ENCODE measurements around the gene GUCD1. TPM values are rescaled to one million over a fixed set of nuclear protein-coding genes. Genes with fewer than 3 reads are reported as not detected.

Gene GUCD1
- total and polyA plus RNA-seq, 2 donors from 2014 or later: 111 to 150 TPM

DNA sequence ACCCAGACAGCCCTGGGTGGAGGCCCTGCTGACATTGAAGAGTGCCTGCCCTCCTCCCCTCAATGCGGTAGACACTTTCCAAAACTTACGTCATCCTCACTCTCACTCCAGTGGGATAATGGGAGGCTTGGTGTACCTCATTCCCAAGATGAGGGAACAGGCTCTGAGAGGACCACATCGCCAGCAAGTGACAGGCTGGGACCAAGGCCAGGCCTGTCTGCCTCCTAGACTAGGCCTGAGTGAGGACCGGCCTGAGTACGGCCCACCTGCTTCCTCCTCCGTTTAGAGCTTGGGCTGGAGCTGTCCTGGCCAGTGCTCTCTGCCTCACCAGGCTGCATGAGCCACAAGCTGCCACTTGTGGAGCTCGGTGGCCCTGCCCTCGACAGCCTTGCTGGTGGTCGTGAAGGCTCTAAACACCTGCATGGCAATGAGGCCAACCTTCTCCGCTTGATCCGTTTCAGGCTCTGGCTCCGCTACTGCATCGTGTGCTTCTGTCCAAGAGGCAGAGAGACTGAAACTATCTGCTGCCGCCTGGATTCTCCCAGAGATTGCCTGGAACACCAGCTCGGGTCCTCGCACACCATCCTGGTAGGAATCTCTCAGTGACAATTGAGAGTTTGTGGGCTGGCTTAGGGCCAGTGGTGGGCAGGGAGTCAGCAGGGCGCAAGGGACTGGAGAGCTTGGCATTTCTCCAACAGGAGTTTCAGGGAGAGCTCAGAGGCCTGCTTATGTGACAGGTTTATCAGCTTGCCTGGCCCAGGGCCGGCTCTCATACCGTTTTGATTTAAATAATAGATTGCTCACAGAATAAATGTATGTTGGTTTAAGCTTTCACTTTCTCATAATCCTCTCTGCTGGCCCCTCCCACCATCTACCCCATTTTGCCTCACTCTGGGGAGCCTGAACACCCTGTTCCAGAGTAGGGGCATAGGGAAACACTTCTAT lies 28.6 kb upstream of the GUCD1 start:
- Histone ChIP-seq H3K9ac (ENCODE audit: low read length in 3 of 3) (peak overlapping the region in 1 of 3 donors; percentile 19), H3K27ac (ENCODE audit: low read depth in 2 of 2, low read length in 2 of 2) (no peak overlapping the region), H3K9me3 (ENCODE audit: control insufficient read depth in 2 of 3, insufficient read depth in 1 of 3, low read length in 3 of 3) (no peaks in the 10 kb centered on the region), H3K27me3 (ENCODE audit: control insufficient read depth, insufficient read depth, low read length) (no peaks in the 10 kb centered on the region), H3K4me3 (ENCODE audit: low read length in 3 of 3) (no peak overlapping the region), H3K4me1 (ENCODE audit: control insufficient read depth in 2 of 3, insufficient read depth in 2 of 3, low read depth in 1 of 3, low read length in 3 of 3) (peaks cover 6 to 9% (median 6%) of the 10 kb centered on the region in 3 donors), H3K36me3 (ENCODE audit: control insufficient read depth in 2 of 3, insufficient read depth in 3 of 3, low read length in 3 of 3) (peaks cover 0 to 12% (median 3%) of the 10 kb centered on the region in 3 donors)
- FAIRE-seq (no peak), DNase-seq (peak in 1 of 5 donors; percentile 40)
- intact Hi-C loops (cut with DNase I): no loop called here
- TF ChIP-seq CTCF (IDR thresholded peaks at IDR 0.05; ENCODE audit: borderline replicate concordance, extremely low read depth, insufficient read depth): no peak

- no peak for TF ChIP-seq CTCF (IDR thresholded peaks at IDR 0.05; ENCODE audit: borderline replicate concordance, extremely low read depth, insufficient read depth)
- peak in 1 of 5 donors; percentile 48 for DNase-seq
- no peak overlapping the region for H3K9ac ChIP-seq (ENCODE audit: low read length in 3 of 3)
- H3K36me3 ChIP-seq (ENCODE audit: control insufficient read depth in 2 of 3, insufficient read depth in 3 of 3, low read length in 3 of 3): peaks cover 0 to 1% (median 0%) of the 10 kb centered on the region in 3 donors
- H3K9me3 ChIP-seq (ENCODE audit: control insufficient read depth in 2 of 3, insufficient read depth in 1 of 3, low read length in 3 of 3): no peaks in the 10 kb centered on the region
- H3K27me3 ChIP-seq (ENCODE audit: control insufficient read depth, insufficient read depth, low read length): no peaks in the 10 kb centered on the region
- peaks cover 7 to 13% (median 10%) of the 10 kb centered on the region in 3 donors for H3K4me1 ChIP-seq (ENCODE audit: control insufficient read depth in 2 of 3, insufficient read depth in 2 of 3, low read depth in 1 of 3, low read length in 3 of 3)
- no peak overlapping the region for H3K4me3 ChIP-seq (ENCODE audit: low read length in 3 of 3)
- no peak for FAIRE-seq
- H3K27ac ChIP-seq (ENCODE audit: low read depth in 2 of 2, low read length in 2 of 2): no peak overlapping the region
- intact Hi-C loops (cut with DNase I): no loop called here
Measured at GRCh38 chr22:24582056-24582814, 27.3 kb upstream of the GUCD1 start.

GRCh38 chr22:24580276-24580675 lies 25.3 kb upstream of the GUCD1 start:
- Histone ChIP-seq H3K9ac (ENCODE audit: low read length in 3 of 3) (no peak overlapping the region), H3K36me3 (ENCODE audit: control insufficient read depth in 2 of 3, insufficient read depth in 3 of 3, low read length in 3 of 3) (no peaks in the 10 kb centered on the region), H3K27ac (ENCODE audit: low read depth in 2 of 2, low read length in 2 of 2) (no peak overlapping the region), H3K4me1 (ENCODE audit: control insufficient read depth in 2 of 3, insufficient read depth in 2 of 3, low read depth in 1 of 3, low read length in 3 of 3) (peaks cover 7 to 10% (median 10%) of the 10 kb centered on the region in 3 donors), H3K27me3 (ENCODE audit: control insufficient read depth, insufficient read depth, low read length) (no peaks in the 10 kb centered on the region), H3K9me3 (ENCODE audit: control insufficient read depth in 2 of 3, insufficient read depth in 1 of 3, low read length in 3 of 3) (no peaks in the 10 kb centered on the region), H3K4me3 (ENCODE audit: low read length in 3 of 3) (no peak overlapping the region)
- TF ChIP-seq CTCF (IDR thresholded peaks at IDR 0.05; ENCODE audit: borderline replicate concordance, extremely low read depth, insufficient read depth): no peak
- DNase-seq (no peak), FAIRE-seq (no peak)
- intact Hi-C loops (cut with DNase I): no loop called here
